ENCODE results near the gene RAB38. TPM values are rescaled to one million over a fixed set of nuclear protein-coding genes. Genes with fewer than 3 reads are reported as not detected.

RAB38 gene
- total RNA-seq, 2 experiments from 2014 or later = 0.28 to 0.44 TPM

DNA sequence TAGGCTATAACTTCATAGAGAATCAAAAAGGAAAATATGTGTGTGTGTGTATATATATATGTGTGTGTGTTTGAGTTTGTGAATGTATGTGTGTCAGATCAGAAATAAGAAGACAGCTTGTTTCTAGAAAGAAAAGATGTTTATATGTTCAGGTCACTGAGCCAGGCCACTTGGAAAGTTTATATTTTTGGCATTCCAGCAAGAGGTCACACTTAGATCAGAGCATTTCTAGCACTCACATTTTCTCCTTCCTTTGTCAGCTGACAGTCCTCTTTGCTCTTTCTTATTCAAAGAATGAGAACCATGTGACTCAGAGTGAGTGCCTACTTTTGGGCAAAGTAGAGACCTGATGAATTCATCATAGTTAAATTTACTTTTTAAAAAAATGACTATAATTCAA is 22.9 kb downstream of the RAB38 start:
- H3K27me3 Mint-ChIP-seq = no peaks in the 10 kb centered on the region
- TF ChIP-seq, protein P1, sequence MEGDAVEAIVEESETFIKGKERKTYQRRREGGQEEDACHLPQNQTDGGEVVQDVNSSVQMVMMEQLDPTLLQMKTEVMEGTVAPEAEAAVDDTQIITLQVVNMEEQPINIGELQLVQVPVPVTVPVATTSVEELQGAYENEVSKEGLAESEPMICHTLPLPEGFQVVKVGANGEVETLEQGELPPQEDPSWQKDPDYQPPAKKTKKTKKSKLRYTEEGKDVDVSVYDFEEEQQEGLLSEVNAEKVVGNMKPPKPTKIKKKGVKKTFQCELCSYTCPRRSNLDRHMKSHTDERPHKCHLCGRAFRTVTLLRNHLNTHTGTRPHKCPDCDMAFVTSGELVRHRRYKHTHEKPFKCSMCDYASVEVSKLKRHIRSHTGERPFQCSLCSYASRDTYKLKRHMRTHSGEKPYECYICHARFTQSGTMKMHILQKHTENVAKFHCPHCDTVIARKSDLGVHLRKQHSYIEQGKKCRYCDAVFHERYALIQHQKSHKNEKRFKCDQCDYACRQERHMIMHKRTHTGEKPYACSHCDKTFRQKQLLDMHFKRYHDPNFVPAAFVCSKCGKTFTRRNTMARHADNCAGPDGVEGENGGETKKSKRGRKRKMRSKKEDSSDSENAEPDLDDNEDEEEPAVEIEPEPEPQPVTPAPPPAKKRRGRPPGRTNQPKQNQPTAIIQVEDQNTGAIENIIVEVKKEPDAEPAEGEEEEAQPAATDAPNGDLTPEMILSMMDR (IDR thresholded peaks at IDR 0.05) = no peak
- H3K4me3 Mint-ChIP-seq = no peak overlapping the region
- CTCF ChIA-PET = no interaction called here
- Histone ChIP-seq H3K4me1 (ENCODE audit: insufficient read depth, low read length) (no peaks in the 10 kb centered on the region), H3K36me3 (ENCODE audit: insufficient read depth, low read length) (no peaks in the 10 kb centered on the region), H3K4me3 (ENCODE audit: low read length) (no peak overlapping the region), H3K9me3 (ENCODE audit: control insufficient read depth in 1 of 2, insufficient read depth in 1 of 2, low read length in 2 of 2) (peaks cover 11 to 19% of the 10 kb centered on the region in 2 experiments), H3K27ac (ENCODE audit: low read depth in 1 of 2, low read length in 2 of 2) (no peak overlapping the region), H3K27me3 (ENCODE audit: control insufficient read depth in 1 of 2, insufficient read depth in 2 of 2, low read length in 2 of 2) (no peaks in the 10 kb centered on the region)
- no peak for DNase-seq
- ATAC-seq (ENCODE audit: poor library complexity) = no peak
- no peaks in the 10 kb centered on the region for H3K4me1 Mint-ChIP-seq (ENCODE audit: low read depth)
- H3K27ac Mint-ChIP-seq = no peak overlapping the region
- POLR2A ChIA-PET = no interaction called here
- intact Hi-C loops (cut with DNase I, micrococcal nuclease) = no loop called here
- peaks cover 4% of the 10 kb centered on the region for H3K9me3 Mint-ChIP-seq
- H3K36me3 Mint-ChIP-seq (ENCODE audit: low read depth) = no peaks in the 10 kb centered on the region

DNA sequence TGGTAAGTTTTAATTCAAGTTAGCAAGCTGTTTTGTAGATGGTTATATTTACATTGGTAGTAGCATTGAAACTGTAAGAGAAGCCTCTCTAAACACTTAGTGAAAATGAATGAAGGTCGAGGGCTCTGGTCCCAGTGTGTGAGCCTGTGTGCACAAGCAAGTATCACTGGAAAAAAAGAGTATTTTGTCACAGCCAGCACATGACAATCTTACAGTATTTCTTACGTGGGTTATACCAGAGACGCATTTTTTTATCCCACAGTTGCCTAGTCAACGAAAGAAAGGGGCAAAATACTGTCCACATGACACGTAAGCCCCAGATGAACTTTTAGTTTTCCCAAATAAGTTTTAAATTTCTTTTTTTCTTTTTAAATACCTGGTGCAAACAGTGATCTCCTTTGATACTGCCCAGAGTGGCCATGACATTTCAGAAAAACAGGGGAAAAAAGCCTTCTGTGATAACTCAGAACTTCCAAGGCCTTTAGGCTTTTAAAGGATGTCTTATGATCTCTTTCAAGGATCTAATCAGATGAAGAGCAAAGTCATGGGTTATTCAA is 23.5 kb downstream of the RAB38 start:
- Histone ChIP-seq H3K4me3 (ENCODE audit: low read length) (no peak overlapping the region), H3K27ac (ENCODE audit: low read depth in 1 of 2, low read length in 2 of 2) (no peak overlapping the region), H3K9me3 (ENCODE audit: control insufficient read depth in 1 of 2, insufficient read depth in 1 of 2, low read length in 2 of 2) (peaks cover 11 to 19% of the 10 kb centered on the region in 2 experiments), H3K27me3 (ENCODE audit: control insufficient read depth in 1 of 2, insufficient read depth in 2 of 2, low read length in 2 of 2) (no peaks in the 10 kb centered on the region), H3K36me3 (ENCODE audit: insufficient read depth, low read length) (no peaks in the 10 kb centered on the region), H3K4me1 (ENCODE audit: insufficient read depth, low read length) (no peaks in the 10 kb centered on the region)
- ChIA-PET POLR2A (no interaction called here), CTCF (no interaction called here)
- no peaks in the 10 kb centered on the region for H3K4me1 Mint-ChIP-seq (ENCODE audit: low read depth)
- no peak overlapping the region for H3K4me3 Mint-ChIP-seq
- H3K27ac Mint-ChIP-seq = no peak overlapping the region
- ATAC-seq (ENCODE audit: poor library complexity) (no peak), DNase-seq (no peak)
- TF ChIP-seq, protein P1 (IDR thresholded peaks at IDR 0.05) = no peak
- intact Hi-C loops (cut with DNase I, micrococcal nuclease) = no loop called here
- H3K36me3 Mint-ChIP-seq (ENCODE audit: low read depth) = no peaks in the 10 kb centered on the region
- H3K9me3 Mint-ChIP-seq = peaks cover 4% of the 10 kb centered on the region
- H3K27me3 Mint-ChIP-seq = no peaks in the 10 kb centered on the region

DNA sequence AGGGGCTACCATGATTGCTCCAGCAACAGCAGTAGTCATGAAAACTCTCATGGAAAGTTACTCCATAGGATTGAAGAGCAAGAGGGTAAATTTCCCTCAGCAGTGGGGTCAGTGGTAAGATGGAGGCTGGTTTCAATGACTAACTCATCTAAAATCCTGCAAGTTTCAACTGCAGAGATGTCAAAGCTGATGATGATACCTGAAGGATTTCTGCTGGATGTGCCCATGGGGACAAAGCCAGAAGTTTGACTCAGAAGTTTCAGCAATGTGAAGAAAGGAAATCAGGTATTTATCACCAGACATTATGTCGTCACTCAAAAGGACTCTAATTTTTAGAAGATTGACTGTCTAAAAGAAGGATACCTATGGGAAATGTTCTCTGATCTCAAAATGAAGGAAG is 29.1 kb downstream of the RAB38 start:
- Mint-ChIP-seq H3K27me3 (no peaks in the 10 kb centered on the region), H3K27ac (no peak overlapping the region), H3K4me1 (ENCODE audit: low read depth) (no peaks in the 10 kb centered on the region), H3K36me3 (ENCODE audit: low read depth) (no peaks in the 10 kb centered on the region), H3K4me3 (no peak overlapping the region), H3K9me3 (no peaks in the 10 kb centered on the region)
- no peak for ATAC-seq (ENCODE audit: poor library complexity)
- POLR2A ChIA-PET = no interaction called here
- CTCF ChIA-PET = no interaction called here
- Histone ChIP-seq H3K4me3 (ENCODE audit: low read length) (no peak overlapping the region), H3K27me3 (ENCODE audit: control insufficient read depth in 1 of 2, insufficient read depth in 2 of 2, low read length in 2 of 2) (no peaks in the 10 kb centered on the region), H3K9me3 (ENCODE audit: control insufficient read depth in 1 of 2, insufficient read depth in 1 of 2, low read length in 2 of 2) (no peaks in the 10 kb centered on the region), H3K4me1 (ENCODE audit: insufficient read depth, low read length) (no peaks in the 10 kb centered on the region), H3K27ac (ENCODE audit: low read depth in 1 of 2, low read length in 2 of 2) (no peak overlapping the region), H3K36me3 (ENCODE audit: insufficient read depth, low read length) (no peaks in the 10 kb centered on the region)
- TF ChIP-seq, protein P1 (IDR thresholded peaks at IDR 0.05) = no peak
- intact Hi-C loops (cut with DNase I, micrococcal nuclease) = no loop called here
- DNase-seq = no peak
